Stimulated activated CD4-positive, alpha-beta T cell treated with anti-CD3 and anti-CD28 coated beads, TNF-alpha, amount 100 ng/mL, for 48 hours (primary cell): ENCODE measurements around the gene TINCR.

Experiments used
- DNase-seq, 3 donors: peaks; one replicate each; pipeline ENCODE4 v3.0.0-alpha.2; 2020; ENCODE audit warnings: low read depth in 3 of 3

Gene TINCR

DNA sequence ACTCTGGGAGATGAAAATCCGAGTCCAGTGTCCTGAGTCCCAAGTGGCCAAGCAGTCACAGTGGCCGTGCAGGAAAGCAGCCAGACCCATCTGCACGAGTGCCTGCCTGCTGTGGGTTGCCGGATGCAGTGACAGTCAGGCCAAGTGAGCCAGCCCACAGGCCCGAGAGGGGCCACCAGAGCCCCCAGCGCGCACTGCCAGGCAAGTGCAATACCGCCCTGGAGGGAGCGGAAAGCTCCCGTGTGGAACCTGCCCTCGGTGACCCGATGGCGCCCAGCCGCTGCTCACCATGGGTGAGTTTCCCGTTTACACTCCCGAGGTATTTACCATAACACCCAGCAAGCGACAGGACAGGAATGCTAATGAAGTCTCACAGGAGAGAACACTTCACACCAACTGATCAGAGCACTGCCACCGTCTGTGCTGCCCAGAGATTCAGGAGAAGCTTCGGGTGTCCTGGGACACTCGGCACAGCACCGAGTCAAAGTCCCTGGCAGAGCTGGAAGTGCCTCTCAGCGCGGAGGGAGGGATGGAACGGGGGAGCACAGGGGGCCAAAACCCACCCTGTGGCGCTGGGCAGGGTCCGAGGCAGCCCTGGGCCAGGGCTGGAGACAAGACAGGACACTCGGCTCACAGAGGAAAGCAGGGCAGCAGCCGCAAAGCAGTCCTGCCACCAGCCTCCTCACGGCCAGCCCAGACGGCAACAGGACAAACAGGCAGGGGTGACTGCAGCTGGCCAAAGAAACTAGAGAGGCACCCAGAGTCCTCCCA lies 21.3 kb upstream of the TINCR start:
- no peak for DNase-seq

DNA sequence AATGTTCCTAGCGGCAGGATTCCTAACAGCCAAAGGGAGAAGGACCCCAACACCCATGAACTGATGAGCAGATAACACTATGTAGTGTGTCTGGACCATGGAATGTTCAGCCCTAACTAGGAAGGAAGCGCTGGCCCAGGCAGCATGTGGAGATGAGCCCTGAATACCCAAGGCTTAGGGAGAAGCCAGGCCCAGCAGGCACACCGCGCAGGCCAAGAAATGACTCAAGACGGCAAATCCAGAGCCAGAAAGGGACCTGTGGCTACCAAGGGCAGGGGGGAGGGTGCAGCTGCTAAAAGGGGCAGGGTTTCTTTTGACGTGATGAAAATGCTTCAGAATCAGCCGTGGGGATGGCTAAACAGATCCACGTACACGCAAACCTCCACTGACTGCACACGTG lies 20.7 kb upstream of the TINCR start:
- DNase-seq, result no peak

DNA sequence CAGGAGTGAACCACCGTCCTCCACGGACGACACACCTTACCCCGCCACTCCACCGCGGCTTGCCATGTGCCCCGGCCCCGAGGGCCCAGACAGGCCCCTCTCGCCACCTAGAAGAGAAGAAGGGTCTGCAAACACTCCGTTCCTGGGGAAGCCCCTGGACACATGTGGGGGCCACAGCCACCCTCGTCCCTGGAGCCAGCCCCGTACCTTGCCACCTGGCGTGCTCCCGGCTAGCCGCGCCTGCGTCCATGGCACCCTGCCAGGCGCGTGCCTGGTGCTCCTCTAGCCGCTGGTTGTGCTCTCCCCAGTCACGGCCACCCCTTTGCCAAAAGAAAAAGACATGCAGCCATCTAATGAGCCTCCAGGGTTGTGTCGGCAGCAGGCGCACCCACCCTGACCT lies 19.9 kb upstream of the TINCR start:
- DNase-seq, result no peak

DNA sequence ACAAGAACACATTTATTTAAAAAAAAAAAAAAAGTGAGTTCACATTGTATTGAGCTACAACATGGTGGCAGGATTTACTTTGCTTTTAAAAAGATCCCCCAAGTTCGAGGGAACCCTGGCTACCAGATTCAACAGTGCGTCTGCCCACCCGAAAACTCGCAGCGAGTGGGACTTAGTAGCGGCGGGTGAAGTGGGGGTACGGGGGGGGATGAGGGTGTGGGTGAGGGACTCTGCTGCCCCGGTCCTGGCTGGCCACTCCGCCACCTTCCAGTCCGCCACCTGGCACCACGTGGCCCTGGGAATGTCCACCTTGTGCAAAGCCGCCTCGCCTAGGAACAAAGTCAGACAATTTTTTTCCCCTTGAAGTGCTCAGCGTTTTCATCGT lies 19.3 kb upstream of the TINCR start:
- DNase-seq, result no peak

DNA sequence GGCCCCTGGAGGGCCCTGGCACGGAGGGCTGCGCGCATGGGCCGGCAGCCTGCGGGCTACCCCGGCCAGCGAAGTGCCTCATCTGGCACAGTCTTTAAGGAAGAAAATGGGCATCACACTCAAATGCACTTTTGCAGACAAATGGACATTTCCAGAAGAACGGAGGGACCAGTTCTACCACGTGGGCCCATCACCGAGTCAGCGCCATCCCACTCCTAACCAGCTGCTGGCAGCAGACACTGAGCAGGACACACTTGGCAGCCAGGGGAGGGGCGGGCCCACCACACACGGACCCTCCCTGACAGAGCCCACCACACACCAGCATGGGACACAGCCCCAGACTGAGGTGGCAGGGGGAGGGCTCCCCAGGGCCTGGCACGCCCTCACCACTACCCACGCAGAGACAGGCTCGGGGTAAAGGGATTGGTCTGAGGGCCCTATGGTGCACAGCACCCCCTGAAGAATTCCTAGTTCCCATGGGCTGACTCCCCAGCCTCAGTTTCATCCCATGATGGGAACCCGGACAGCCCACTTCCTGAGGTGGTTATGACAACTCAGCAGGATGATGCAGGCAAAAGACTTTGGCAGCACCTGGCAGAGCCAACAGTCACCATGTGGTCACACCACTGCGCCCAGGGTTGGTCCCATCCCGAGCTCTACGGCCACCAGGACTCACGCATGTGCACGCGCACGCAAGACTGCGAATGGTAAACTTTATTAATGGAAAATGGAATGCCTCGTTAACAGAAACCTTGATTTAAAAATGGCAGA lies 18.7 kb upstream of the TINCR start:
- no peak for DNase-seq

DNA sequence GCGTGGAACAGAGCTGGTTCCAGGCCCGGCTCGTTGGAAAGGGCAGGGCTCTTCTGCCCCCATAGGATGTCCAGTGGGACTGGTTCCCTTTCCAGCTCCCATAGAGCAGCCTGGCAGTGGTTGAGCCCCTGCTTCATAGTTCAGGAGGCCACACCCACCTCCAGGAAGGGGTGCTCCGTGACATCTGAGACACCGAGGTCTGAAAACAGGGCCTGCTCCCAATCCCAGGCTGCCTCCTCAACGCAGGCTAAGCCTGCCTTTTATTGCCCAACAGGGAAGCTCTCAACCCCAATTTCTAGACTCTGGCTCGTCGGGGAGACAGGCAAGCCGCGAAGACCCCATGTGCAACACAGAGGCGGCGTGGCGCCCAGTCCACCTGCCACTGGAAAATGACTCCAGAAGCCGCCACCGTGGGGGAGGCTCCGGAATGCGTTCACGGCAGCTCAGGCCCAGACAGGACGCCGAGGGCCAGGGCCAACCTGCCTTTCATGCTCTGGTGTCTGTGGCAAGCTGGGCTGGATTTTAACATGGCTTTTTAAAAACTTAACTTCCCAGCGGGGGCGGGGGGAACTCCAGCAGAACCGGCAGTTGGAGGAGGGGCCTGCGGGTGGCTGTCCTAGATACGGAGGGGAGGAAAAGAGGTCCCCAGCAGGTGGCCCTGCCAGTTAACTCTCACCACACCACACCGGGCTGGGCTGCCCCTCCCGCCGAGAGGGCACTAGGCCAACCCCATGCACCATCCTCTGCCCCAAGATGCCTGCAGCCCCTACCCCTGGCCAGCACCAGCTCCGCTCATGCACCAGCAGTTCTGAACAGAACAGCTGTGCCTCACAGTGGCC lies 17.9 kb upstream of the TINCR start:
- DNase-seq, result peak in 1 of 3 donors; percentile 19

DNA sequence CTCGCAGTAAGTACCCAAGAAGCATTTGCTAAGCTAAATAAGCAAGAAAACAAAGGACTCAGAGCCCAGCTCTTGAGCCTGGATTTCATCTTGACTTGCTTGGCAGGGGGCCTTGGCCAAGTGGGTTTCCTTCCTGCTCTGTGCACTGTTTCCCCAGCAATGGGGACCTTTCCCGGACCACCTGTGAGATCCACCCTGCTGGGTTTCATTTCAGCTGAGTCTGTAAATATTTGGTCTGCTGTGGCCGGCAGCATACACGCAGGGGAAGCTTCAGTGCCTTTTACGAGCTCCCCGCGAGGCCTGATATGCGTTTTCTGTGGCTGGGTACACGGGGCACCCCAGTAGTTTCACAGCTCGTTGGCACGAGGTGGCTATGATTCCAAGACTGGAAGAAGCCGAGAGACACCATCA lies 12.4 kb upstream of the TINCR start:
- DNase-seq, result no peak

DNA sequence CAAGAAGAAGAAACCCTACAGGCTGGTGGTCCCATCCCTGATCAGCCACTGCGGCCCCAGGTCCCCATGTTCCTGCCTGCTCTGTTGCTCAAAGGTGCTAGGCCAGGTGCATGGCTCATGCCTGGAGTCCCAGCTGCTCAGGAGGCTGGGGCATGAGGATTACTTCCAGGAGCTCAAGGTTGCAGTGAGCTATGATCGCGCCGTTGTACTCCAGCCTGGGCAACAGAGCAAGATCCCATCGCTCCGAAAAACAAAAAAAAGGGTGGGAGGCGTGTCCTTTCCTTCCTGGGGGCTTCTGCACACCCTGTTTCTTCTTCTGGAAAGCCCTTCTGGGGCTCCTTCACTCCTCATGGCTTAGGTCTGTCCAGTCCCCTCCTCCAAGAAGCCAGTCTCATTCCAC lies 11.9 kb upstream of the TINCR start:
- no peak for DNase-seq

DNA sequence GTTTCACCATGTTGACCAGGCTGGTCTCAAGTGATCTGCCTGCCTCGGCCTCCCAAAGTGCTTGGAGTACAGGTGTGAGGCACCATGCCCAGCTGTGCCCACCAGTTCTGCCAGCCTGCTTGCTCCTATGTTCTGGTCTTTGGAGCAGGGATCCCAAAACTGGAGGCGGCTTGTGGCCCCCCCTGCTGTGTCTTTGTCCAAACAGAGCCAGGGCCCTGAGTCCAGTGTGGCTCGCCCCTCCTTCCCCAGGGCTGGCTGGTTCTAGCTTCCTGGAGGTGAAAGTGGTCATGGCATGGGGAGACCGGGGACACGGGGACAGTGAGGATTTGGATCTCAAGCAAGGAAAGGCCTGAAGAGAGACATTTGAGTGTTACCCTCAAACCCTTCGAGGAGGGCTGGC lies 11.5 kb upstream of the TINCR start:
- no peak for DNase-seq

DNA sequence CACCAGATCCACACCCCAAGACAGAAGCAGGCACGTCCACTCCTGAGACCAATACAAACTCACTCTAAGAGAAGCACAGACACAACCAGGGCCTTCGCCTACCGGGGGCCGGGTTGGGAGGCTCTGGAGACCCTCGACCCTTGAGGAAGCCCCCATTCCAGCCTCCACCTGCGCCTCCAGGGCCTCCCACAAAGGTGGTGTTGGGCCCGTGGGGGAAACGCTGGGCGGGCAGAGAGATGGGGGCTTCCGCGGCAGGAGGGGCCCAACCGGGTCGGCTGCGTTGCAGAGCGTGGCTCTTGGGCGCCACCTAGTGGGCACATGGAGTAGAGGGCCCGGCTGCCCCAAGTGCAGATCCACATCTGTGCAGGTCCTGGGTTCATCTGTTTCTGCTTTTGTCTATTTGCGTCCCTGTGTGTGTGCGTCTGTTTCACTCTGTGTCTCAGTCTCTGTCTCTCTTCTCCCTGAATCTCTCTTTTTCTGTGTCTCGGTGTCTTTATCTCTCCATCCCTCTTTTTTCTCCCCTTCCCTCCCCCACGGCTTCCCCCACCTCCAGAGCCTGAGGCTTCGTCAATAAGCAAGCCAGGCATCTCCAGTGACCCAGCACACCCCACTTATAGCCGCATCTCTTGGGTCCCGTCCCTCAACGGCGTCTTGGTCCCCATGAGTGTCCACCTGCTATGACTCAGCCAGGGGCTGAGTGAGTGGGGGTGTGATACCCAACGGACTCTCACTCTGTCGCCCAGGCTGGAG lies 10.5 kb upstream of the TINCR start:
- peak; percentile 29 to 72 (median 44) for DNase-seq

DNA sequence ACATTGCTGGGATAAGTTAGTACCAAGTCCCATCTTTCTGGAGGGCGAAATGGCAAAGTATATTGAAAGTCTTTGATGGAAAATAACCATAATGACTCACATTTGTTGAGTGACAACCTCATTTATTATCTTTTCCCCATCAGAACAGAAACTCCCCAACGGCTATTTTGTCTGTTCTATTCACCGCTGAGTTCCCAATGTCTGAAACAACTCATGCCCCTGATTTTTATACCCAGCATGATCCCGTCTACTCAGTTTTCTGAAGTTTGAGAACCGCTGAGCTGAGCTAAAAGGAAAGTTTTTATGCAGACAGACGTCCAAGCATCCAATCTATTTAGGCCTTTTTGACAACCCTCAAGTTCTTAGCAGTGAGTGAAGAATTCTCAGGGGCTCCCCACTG lies 7.8 kb upstream of the TINCR start:
- no peak for DNase-seq

DNA sequence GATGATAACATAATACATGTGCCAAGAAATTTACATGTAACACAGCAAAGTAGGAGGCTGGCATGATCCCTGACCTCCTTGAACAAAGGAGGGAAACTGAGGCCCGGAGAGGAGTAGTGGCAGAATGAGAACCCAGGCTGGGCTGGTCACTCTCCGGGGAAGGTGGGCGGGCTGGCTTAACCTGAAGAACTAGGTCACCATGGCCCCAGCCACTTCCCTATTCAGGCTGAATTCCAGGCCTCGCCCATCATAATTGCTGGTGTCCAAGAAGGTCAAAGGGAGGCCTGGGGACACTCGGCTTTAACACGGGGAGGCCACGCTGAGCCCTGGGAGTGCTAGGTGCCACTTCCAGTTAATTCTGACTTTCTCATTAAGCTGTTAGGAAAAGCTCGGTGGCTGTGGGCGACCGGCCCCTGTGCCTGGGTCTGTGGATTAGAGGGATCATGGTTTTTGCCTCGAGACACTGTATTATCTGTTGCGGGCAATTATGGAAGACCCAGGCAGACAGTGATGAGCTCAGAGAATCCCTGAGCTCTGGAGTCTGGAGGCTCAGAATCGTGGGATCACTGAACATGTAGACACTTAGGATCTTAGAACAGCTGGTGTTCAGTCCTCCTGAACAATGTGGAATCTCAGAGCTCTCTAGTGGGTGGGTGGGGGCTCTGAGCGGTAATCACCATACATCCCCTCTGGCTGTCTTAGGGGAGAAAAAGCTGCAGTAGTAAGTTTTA lies 5.0 kb upstream of the TINCR start:
- DNase-seq, result no peak

DNA sequence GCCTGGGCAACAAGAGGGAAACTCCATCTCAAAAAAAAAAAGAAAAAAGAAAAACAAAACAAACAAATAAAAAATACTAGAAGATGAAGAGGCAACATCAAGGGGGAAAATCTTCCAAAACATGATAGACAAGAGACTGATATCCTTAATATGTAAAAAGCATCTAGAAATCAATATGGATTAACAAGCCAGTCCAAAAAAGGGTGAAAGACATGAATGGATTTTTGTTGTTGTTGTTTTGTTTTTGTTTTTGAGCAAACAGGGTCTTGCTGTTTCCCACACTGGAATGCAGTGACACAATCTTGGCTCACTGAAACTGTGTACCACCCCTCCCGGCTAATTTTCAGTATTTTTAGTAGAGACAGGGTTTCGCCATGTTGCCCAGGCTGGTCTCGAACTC lies 4.0 kb upstream of the TINCR start:
- DNase-seq, result no peak

DNA sequence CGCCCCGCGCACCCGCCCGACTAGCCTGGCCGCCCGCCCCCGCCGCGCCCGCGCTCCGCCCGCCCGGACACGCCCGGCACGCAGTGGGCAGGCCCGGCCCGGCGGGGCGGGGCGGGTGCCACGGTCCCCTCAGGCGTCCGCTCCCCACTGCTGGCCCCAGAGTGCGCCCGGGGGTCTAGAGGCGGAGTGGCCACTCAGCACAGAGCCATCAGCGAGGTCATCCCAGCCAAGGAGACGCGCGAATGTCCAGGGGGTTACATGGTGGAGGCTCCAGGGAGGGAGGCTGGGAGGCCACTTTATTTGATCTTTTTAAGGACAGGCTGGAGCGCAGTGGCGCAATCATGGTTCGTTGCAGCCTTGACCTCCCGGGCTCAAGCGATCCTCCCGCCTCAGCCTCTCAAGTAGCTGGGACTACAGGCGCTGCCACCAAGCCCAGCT lies 236 bp upstream of the TINCR start:
- DNase-seq, result no peak

DNA sequence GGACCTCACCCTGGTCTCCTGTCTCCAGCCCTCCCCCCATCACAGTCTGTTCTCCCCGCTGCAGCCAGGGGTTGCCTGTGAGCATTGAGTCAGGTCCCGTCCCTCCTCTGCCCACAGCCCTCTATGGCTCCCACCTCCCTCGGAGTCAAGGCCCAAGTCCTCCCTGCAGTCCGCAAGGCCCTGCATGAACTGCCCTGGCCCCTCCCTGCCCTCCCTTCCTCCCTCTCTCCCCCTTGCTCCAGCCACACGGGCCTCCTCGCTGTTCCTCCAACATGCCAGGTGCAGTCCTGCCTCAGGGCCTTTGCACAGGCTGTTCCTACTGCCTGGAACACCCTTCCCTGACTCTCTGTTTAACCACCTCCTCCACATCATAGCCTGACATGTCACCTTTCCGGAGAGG lies 2.8 kb downstream of the TINCR start:
- DNase-seq, result no peak

DNA sequence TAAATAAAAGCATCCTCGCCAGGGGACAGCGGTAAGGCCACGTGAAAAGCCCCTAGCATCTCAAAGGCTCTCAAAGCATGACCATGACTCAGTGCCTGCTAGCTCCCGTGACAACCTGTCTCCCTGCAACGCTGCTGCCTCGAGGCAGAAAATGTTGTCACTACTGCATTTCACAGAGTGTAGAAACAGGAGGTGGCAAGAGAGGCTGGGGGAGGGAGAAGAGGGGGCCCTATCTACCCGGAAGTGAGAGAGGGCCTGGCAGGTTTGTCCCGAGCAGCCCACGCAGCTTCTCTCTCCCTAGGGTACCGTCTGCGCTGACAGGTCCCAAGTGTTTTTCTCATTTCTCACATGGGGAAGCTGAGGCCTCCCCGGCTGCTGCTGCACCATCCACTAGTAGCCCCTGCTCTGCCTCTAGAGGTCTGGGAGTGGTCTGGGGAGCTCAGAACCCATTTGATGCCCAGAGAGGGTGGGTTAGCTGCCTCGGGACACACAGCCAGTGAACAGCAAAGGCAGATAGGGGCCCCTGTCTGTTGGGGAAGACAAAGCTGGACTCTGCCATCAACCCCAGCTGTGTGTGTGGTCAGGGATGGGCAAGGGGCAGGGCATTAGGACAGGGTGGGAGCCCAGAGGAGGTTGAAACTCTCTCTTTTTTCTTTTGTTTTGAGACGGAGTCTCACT lies 3.7 kb downstream of the TINCR start:
- DNase-seq, result no peak

DNA sequence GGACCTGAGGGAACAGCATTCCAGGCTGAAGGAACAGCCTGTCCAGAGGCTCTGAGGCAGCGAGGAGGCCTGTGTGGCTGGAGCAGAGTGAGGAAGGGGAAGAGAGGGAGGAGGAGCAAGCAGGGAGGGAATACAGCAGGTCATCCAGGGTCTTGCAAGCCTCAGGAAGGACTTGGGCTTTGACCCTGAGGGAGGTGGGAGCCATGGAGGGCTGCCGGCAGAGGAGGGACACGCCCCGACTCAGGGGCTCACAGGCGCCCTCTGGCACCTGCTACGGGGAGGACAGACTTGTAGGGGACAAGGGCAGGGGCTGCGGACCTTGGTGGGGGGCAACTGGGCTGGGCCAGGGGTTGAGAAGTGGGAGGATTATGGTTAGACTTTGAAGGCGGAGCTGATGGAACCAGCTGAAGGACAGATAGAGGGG lies 4.7 kb downstream of the TINCR start:
- DNase-seq, result no peak

DNA sequence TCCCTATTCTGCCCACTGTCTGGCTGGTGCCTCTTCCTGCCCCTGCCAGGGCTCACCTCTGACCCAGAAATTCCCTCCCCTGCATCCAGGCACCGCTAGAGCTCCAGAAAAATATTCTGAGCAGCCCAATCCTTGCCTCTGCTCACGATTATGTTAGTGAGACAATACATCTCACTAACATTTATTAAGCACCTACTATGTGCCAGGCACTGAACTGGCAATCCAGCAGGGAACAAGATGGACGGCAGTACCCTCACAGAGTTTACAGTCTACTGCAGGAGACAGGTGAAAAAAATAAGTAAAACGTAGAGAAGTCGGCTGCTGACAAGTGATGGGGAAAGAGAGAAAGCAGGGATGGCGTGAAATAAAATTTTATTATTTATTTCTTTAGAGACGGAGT lies 5.5 kb downstream of the TINCR start:
- DNase-seq, result no peak

DNA sequence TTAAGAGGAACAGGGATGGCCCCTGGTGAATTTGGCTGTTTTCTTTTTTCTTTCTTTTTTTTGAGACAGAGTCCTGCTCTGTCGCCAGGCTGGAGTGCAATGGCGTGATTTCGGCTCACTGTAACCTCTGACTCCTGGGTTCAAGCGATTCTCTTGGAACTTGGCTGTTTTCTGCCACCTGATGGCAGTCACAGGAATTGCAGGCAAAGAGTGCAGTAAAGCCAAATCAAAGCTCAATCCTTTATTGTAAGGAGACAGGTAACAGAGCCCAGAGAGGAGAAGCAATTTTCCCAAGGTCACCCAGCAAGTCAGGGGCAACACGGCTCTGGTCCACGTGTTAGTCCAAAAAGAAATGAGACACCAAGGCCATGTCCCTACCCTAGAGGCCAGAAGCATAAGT lies 6.2 kb downstream of the TINCR start:
- no peak for DNase-seq

DNA sequence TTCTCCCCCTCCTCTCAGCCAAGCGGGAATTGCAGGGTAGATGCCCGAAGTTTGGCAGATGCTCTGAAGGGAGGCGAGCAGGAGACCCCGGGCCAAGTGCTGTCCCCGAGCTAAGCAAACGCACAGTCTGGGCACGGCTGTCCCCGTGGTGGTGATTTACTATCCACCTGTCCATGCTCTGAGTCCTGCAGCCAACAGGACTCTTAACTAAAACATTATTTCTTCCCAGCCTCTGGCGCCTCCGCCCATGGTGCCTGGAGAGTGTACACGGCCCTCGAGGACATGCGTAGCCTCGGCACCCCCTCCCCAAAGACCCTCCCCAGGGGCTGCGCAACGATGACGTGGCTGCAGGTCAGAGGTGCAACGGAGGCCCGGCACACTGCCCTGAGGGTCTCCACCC lies 7.6 kb downstream of the TINCR start:
- DNase-seq, result no peak

DNA sequence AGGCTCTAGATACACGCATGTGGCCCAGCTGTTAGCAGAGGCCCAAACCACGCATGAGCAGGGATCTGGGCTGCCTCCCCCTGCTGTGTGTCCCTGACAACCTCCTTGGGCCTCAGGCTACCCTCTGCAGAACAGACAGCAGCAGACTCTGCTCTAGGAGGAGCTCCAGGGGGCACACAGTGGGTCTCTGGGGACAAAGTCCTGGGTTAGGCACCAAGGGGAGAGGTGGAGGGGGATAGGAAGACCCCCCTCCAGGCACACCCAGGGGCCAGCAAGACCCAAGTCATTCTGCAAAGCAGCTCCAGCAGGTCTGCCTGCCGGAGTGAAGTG lies 8.0 kb downstream of the TINCR start:
- DNase-seq, result no peak
